GM15510 (cell line): ENCODE results near the gene ZNF831.

Experiments used
- POLR2A ChIP-seq: IDR thresholded peaks from 3 replicates; pipeline ENCODE4 v1.6.1; 2011; ENCODE audit warnings: borderline replicate concordance; ENCODE audit not compliant: insufficient read length; ENCODE audit errors: extremely low read depth

Gene ZNF831

GRCh38 chr20:59163631-59164530 is at the start of gene ZNF831:
TSS of gene ZNF831 (plus strand) at chr20:59163821. CDS start at chr20:59191020, 27,199 bp downstream.
- no peak for TF ChIP-seq POLR2A

- no peak for TF ChIP-seq POLR2A
Measured at GRCh38 chr20:59117526-59117925, 46.1 kb upstream of the ZNF831 start.

- no peak for TF ChIP-seq POLR2A
Measured at GRCh38 chr20:59118855-59119254, 44.8 kb upstream of the ZNF831 start.

- no peak for TF ChIP-seq POLR2A
Measured at GRCh38 chr20:59120491-59120890, 43.1 kb upstream of the ZNF831 start.

GRCh38 chr20:59120919-59121318 is 42.7 kb upstream of the ZNF831 start:
- no peak for TF ChIP-seq POLR2A

- TF ChIP-seq POLR2A: no peak
Measured at GRCh38 chr20:59121714-59122565, 41.7 kb upstream of the ZNF831 start.

GRCh38 chr20:59122566-59122919 is 41.1 kb upstream of the ZNF831 start:
- no peak for TF ChIP-seq POLR2A

- TF ChIP-seq POLR2A: no peak
Measured at GRCh38 chr20:59123011-59123677, 40.5 kb upstream of the ZNF831 start.

GRCh38 chr20:59123678-59124255 is 39.9 kb upstream of the ZNF831 start:
- TF ChIP-seq POLR2A: no peak

GRCh38 chr20:59124296-59125029 is 39.2 kb upstream of the ZNF831 start:
- TF ChIP-seq POLR2A: no peak

GRCh38 chr20:59125332-59125731 is 38.3 kb upstream of the ZNF831 start:
- no peak for TF ChIP-seq POLR2A

GRCh38 chr20:59125836-59126235 is 37.8 kb upstream of the ZNF831 start:
- no peak for TF ChIP-seq POLR2A

GRCh38 chr20:59127839-59128238 is 35.8 kb upstream of the ZNF831 start:
- TF ChIP-seq POLR2A: no peak
